Measurements from ENCODE around the gene QSOX2.
A peak's percentile ranks its signal among the peaks of the same experiment; 100 is the strongest.

The QSOX2 gene

DNA sequence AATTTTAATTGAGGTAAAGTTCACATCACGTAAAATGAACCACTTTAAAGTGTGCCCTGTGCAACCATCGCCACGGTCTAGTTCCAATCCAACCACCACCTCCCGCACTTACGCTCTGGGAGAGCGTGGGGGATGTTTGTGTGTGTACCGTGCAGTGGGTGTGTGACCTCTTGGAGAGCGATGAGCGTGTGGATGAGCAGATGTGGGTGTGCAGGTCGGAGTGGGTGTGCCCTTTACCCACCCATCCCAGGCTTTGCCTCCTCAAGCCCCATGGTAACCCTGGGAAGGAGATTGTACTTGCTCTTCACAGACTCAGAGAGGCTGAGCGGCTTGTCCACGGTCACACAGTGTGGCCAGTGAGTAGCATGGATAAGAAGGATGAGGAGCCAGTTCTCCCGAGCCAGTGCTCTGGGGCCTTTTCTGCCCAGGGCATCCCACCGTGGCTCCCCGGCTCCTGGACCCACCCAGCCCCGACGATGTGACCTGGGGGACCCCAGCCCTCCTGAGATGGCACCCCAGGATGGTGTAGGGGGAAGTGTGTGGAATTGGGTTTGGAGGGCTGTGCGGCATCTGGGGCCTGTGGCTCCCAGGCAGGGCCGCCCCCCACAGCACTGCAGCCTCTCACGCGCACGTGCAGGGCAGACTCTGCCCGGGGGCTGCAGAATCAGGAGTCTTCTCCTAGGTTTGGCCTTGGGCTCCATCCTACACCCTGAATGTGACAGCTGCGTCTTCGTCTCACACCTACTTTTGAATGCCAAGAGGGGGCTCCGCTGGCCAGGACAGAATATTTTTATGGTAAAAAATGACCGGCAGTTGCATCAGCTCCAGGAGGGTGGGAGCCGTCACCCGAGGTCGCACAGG, 54.3 kb downstream of the QSOX2 start:
- DNase-seq (ENCODE audit: low spot score), result peak; percentile 71

DNA sequence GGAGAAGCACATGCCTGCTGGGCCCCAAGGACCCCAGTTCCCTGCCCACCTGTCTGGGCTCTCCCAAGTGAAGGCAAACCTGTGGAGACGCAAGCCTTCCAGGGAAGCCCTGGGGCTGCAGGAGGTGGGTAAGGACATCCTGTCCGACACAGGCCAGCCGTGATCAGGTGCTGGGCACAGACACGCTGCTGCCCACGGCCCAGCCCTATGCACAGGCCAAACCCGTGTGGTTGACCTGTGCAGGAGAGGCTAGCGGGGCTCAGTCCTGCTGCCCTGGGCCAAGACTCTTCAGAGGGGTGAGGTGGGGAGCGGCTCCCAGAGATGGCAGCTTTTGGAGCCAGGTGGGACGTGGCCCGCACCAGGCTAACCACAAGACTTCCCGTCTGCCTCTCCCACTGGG, 55.0 kb downstream of the QSOX2 start:
- peak; percentile 20 for DNase-seq (ENCODE audit: low spot score)

GRCh38 chr9:136190237-136190601, 55.4 kb downstream of the QSOX2 start:
- peak; percentile 40 for DNase-seq (ENCODE audit: low spot score)

DNA sequence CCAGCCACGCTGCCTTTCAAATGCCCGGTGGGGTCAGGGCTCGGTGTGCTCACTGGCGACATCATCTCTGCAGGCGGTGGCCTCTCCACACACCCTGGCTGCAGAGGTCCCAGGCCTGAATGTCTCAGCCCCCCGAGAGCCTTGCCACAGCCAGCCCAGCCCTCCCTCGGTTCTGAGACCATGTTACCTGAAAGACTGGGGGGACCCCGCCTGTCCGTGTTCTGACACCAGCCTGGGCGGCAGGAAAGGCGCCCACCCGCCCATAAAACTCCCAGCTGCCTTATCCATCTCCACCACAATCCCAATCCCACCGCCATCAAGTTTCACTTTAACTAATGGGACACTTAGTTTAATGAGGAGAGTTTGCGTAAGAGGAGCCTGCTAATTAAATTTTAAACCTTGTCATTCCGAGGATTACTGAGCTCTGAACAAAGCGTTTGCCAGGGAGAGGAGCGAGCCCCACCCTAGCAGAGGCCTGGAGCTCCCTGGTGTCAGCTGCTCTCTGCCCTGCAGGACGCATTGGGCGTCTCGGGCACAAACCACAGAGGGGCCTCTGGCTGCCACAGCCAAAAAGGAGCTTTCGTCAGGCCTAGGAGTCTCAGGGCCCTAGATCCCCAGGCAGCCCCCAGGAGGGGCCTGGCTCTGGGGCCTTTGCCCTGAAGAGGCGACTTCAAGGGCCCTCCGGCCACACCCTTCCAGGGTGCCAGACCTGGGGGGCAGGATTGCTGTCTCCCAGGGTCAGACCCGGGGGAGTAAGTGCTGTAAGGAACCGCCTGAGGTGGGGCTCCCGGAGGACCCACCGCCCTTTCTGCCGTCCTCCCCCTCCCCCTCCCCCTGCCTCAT, 56.0 kb downstream of the QSOX2 start:
- peak; percentile 49 for DNase-seq (ENCODE audit: low spot score)

- peak; percentile 19 for DNase-seq (ENCODE audit: low spot score)
Observed at GRCh38 chr9:136187683-136188586, 57.7 kb downstream of the QSOX2 start.

DNA sequence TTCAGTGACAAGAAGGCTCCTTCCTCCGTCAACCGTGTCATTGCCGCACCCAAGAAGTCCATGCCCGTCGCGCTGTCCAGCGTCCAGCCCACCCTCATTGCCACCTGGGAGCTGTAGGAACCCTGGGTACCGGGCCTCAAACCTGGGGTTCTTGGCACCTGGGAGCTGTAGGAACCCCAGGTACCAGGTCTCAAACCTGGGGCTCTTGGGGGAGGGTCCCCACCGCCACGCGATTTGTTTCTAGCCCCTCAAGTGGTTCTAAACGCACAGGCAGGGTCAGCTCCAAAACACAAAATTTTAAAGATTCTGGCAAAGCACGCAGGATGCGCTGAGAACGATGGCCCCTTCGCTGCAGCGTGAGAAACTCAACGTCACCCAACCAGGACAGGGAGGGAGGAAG, 58.4 kb downstream of the QSOX2 start:
- DNase-seq (ENCODE audit: low spot score), result no peak

DNA sequence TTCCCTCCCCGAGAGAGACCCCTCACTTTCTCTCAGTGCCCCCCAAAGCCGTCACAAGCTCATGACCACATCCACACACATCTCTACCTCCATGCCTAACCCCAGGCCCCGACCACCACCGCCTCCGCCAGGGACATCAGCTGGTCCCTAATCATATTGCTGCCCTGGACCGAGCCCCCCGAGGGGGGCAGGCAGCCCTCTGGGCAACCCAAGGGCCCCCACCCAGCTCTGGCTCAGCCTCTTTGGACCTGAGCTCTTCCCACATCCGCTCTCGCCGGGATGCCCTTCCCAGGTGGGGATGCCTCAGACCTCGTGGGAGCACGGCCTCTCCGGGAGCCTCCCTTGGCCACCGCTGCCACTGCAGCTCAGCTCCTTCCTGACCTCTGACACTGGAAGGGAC, 59.2 kb downstream of the QSOX2 start:
- no peak for DNase-seq (ENCODE audit: low spot score)

GRCh38 chr9:136185596-136186366, 59.8 kb downstream of the QSOX2 start:
- DNase-seq (ENCODE audit: low spot score), result no peak

DNA sequence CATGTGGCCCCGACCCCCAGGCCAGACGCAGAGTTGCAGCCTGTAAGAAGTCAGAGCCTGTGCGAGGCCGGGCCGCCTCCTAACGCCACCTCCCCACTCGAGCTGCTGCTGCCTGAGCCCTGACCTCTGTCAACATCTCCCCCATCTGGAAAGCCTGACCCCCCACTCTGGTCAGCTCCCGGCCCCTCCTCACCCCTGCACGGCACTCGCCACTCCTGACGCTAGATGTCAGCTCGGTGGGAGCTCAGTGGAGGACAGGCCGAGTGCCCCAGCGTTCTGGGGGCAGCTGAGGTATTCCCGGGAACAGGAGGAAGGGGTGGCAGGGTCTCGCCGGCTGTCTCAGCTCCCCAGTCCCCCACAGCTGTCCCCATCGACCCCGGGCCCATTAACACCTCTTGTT, 60.5 kb downstream of the QSOX2 start:
- no peak for DNase-seq (ENCODE audit: low spot score)

GRCh38 chr9:136182850-136183422, 62.7 kb downstream of the QSOX2 start:
- no peak for DNase-seq (ENCODE audit: low spot score)

- DNase-seq (ENCODE audit: low spot score), result no peak
Observed at GRCh38 chr9:136182420-136182787, 63.2 kb downstream of the QSOX2 start.

DNA sequence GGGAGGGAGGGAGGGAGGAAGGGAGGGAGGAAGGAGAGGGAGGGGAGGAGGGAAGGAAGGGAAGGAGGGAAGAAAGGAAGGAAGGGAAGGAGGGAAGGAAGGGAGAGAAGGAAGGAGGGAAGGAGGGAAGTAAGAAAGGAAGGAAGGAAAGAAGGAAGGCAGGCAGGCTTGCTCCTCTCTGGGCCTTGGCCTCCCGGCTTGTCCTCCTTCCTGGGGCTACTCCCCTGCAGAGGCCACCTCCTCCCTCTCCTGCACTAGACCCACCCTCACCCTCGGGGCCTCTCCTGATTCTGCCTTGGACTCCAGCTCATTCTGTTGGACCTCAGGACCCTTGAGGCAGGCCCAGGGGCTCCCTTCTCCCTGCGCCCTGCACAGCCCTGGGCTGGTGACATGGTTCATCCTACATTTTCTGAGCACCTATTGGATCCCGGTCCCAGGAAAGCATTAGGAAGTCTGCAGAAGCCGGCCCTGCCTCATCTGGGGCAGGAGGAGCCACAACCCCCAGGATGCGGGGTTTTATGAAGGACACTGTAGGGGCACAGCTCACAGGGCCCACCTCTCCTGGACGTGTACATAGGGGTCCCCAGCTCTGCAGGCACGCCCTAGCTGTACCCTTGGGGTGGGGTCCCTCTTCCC, 63.7 kb downstream of the QSOX2 start:
- DNase-seq (ENCODE audit: low spot score), result no peak

- no peak for DNase-seq (ENCODE audit: low spot score)
Observed at GRCh38 chr9:136180586-136180985, 65.0 kb downstream of the QSOX2 start.

DNA sequence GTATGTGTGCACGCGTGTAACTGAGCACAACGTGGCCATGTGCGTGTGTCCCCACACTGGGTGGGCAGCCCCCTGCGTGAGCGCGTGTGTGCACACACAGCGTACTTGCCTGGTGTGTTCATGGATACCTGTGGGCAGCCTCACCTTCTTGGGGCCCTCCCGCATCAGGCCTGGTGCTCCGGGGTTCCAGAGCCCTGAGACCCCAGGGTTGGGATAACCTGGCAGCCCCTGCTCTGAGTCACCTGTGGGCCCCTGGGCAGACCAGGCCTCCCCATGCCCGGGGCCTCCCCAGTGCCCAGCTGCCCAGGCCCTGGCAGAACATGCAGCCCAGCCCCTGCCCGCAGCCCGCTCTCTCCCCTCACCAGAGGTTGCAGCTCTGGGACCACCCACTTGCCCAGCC, 65.9 kb downstream of the QSOX2 start:
- no peak for DNase-seq (ENCODE audit: low spot score)

DNA sequence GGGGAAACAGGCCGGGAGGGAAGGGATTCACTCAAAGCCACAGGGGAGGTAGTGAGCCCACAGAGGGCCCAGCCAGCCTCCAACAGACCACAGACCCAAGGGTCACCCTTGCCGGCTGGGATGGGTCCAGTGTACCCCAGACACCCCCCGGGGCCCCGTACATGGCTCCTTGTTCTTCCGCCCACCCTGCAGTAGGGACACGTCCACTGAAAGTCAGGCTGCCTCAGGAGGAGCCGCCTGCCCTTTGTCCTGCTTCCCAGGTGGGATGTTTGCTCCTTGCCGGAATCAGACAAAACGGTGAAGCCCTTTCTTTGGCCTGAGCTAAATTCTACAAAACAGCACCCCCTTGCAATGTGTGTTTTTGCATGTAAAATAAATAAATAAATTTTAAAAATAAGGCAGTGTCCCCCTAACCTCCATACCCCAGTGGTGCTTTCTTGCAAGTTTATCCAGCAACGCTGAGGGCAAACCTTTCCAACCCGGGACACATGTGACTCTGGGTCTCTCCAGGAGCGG, 66.5 kb downstream of the QSOX2 start:
- no peak for DNase-seq (ENCODE audit: low spot score)

GRCh38 chr9:136178773-136179075, 66.9 kb downstream of the QSOX2 start:
- no peak for DNase-seq (ENCODE audit: low spot score)

DNA sequence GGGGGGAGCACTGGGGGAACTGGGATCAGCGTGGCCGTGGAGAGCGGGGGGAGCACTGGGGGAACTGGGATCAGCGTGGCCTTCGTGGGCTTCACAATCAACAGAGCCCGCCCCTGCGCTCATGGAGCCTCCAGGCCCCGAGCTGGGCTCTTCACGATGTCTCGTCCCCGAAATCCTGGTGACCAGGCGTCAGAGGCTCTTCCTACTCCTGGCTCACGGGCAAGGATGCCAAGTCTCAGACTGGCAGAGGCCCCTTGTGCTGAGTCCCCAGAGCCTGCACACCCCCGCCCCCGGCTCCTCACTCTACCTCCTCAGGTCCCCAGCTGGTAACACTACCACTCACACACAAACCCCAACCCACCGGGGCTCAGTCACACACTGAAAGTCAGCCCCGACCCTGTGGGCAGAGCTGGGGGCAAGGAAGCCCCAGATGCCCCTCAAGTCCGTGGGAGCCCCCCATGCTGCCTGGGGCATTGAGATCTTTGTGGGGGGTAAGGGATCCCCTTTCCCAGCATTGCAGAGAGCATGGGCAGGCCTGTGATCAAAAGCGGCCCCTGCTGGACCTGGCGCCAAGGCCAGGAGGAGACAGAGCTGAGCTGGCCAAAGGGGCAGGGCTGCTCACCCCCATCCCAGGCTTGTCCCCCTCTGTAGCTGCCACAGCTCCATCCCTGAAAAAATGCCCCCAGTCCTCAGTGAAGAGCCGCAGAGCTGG, 67.4 kb downstream of the QSOX2 start:
- no peak for DNase-seq (ENCODE audit: low spot score)

DNA sequence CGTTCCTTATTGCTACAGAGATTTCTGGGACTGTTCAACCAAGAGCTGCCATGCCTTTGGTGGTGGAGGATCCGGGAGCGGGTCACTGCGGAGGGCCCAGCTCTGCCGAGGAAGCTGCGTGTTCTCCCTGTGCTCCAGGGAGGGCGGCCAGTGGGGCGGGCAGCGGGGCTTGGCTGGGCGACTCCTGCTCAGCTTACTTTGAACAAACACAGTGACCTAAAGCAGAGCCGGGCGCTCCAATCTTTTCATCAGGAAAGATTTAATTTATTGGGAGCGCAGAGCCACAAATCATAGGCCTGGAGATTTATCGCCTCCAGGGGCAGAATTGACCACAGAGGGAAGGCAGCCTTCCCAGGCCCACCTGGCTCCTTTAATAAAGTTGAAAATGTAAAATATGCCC, 68.4 kb downstream of the QSOX2 start:
- no peak for DNase-seq (ENCODE audit: low spot score)

DNA sequence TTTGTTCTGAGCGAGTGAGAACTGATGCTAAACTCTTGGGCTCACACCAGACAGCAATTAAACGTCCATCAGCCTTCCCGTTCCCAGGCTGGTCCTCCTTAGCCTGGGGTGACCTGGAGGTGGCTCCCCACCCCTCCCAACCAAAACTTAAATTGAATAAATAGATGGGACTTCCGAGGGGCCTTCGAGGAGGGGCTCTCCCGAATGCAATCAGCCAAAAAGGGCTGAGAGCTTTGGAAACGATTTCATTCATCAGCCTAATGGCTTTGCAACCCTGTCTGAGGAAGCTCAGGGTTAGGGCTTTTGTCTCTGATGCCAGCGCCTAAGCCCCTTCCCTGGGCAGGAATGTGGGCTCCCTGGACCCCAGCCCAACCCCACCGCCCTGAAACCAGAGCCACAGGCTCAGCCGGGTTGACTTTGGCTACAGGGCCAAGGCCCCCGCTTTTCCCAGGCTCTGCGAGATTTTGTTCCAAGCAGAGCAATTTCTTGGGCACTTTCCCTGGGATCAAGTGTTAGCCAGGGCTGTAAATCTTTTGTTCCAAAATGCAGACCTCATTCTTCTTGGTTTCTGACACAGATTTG, 69.9 kb downstream of the QSOX2 start:
- no peak for DNase-seq (ENCODE audit: low spot score)
